AG04450 (cell line): ENCODE data around the gene CYP11A1. TPM values are rescaled to one million over a fixed set of nuclear protein-coding genes. Genes with fewer than 3 reads are reported as not detected.

Source experiments
- CTCF ChIA-PET: fragments of 300-600, 350-600 bp; formaldehyde crosslinking; extraction: SDS; loops from one replicate; lab custom pipeline; 2022; ENCODE audit warnings: antibody characterized with exemption, inconsistent platforms; lab: Charles Lee
- POLR2A ChIA-PET: fragments of 350-600 bp; formaldehyde crosslinking; extraction: SDS; loops from one replicate; lab custom pipeline; 2021; ENCODE audit warnings: antibody characterized with exemption, inconsistent platforms; lab: Yijun Ruan, JAX
- DNase-seq: peaks from one replicate; pipeline ENCODE4 v3.0.0-alpha.2; 2011; ENCODE audit warnings: low read depth, low spot score
- H3K27ac ChIP-seq: one replicate; pipeline ENCODE4 v1.5.1; 2012; ENCODE audit warnings: low read depth, low read length, control low read depth
- H3K27me3 ChIP-seq: one replicate; pipeline ENCODE4 v1.6.0; 2012; ENCODE audit warnings: low read length; ENCODE audit not compliant: control insufficient read depth, insufficient read depth
- H3K4me3 ChIP-seq: 2 replicates; pipeline ENCODE4 v1.5.1; 2011; ENCODE audit warnings: mild to moderate bottlenecking, low read depth, low read length, control low read depth
- H3K9me3 ChIP-seq: 2 replicates; pipeline ENCODE4 v1.5.1; 2012; ENCODE audit warnings: low read length; ENCODE audit not compliant: control insufficient read depth, insufficient read depth
- polyA plus RNA-seq: library from polyadenylated mRNA; depleted of rRNA; stranded (reverse); fragments of >200 nt; gene quantifications from 2 replicates; pipeline ENCODE4 v1.2.3, GENCODE V29; 2011
- TF ChIP-seq, protein P1 (sequence below): IDR thresholded peaks from 2 replicates; pipeline ENCODE4 v1.5.1; 2011; ENCODE audit warnings: low read depth, low read length, control low read depth, inconsistent platforms

Gene CYP11A1
- polyA plus RNA-seq, 1 experiment, result 0.14 TPM

DNA sequence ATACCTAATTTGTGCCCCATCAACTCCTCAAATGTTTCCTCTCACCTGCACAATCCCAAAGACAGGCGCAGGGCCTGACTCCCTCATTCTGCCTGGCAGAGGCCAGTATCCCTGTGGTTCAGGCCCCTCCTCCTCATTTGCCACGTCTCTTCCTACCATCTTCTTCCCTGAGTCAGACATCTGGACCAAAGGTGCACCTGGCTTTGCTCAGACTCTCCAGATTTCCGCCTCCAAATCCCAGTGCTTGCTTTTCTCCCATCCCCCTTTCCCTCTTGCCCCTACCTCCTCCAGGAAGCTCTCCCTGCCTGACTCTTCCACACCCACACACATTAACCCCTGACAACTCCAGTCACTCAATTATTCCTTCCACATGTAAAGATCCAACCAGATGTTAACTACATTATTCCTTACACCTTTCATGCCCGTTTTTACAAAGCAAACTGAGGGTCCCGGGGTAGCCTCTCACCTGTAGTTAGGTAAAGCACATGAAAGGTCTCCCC is 46.7 kb upstream of the CYP11A1 start:
- Histone ChIP-seq H3K4me3 (no peak overlapping the region), H3K9me3 (no peaks in the 10 kb centered on the region), H3K27me3 (no peaks in the 10 kb centered on the region), H3K27ac (no peak overlapping the region)
- DNase-seq, result no peak
- TF ChIP-seq, protein P1, sequence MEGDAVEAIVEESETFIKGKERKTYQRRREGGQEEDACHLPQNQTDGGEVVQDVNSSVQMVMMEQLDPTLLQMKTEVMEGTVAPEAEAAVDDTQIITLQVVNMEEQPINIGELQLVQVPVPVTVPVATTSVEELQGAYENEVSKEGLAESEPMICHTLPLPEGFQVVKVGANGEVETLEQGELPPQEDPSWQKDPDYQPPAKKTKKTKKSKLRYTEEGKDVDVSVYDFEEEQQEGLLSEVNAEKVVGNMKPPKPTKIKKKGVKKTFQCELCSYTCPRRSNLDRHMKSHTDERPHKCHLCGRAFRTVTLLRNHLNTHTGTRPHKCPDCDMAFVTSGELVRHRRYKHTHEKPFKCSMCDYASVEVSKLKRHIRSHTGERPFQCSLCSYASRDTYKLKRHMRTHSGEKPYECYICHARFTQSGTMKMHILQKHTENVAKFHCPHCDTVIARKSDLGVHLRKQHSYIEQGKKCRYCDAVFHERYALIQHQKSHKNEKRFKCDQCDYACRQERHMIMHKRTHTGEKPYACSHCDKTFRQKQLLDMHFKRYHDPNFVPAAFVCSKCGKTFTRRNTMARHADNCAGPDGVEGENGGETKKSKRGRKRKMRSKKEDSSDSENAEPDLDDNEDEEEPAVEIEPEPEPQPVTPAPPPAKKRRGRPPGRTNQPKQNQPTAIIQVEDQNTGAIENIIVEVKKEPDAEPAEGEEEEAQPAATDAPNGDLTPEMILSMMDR, result no peak
- POLR2A ChIA-PET, result no interaction called here
- CTCF ChIA-PET, result no interaction called here

DNA sequence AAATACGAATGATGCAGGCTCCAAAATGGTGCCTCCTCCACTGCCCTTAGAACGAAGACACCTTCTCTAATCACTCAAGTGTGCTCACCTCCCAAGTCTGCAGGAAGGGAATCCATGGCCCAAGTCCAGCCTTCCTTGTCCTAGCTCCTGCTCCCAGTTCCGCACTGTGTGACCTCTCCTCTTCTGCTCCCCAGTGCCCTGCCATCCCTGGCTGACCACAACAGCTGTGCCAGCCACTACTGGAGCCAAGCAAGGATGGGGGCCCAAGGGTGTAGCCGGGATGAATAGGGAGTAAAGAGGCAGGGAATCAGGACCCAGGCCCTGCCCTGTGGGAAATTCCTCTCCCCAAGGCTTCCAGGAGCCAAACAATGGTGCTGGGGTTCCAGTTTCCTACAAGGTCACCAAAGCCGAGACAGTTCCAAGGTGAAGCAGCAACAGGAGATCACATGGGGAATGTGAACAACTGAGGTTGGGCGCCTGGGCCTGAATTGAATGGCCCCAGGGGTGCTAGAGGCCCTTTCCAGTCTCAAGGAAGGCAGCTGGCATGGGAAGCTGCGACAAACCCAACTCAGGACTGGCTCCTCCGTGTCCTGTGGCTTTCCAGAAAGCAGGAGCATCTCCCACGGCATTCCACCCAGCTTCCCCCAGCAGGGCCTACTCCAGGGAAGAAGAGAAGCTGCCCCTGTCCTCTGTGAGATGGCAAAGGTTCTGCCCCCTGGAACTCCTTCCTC is 46.1 kb upstream of the CYP11A1 start:
- TF ChIP-seq, protein P1, result no peak
- ChIA-PET POLR2A (no interaction called here), CTCF (no interaction called here)

DNA sequence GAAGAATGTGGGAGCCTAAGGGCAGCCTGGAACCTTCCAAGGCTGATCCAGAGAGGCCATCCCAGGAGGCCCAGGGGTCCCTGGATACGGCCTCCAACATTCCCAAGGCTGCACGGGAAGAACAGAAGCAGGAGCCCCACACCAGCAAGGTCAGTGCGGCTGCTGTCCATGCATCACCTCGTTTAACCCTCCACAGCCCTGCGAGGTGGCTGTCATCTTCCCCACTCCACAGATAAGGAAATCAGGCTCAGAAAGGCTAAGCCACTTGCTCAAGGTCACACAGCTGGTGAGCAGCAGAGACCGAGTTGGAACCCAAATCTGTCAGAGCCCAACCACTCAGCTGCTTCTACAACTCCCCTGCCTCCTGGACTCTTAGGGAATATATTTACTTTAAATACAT is 44.7 kb upstream of the CYP11A1 start:
- Histone ChIP-seq H3K27ac (no peak overlapping the region), H3K4me3 (no peak overlapping the region), H3K27me3 (no peaks in the 10 kb centered on the region), H3K9me3 (no peaks in the 10 kb centered on the region)
- ChIA-PET CTCF (interaction anchor here (0.7 kb wide), 1 partner anchor 27 kb away, joined by 3 read pairs; no protein-coding TSS in a partner anchor), POLR2A (no interaction called here)
- DNase-seq, result no peak
- TF ChIP-seq, protein P1, result no peak

More for the DNA sequence above, 46.1 kb upstream of the CYP11A1 start:
- H3K4me3 ChIP-seq, result no peak overlapping the region
- no peaks in the 10 kb centered on the region for H3K9me3 ChIP-seq
- DNase-seq, result no peak
- no peak overlapping the region for H3K27ac ChIP-seq
- H3K27me3 ChIP-seq, result no peaks in the 10 kb centered on the region

DNA sequence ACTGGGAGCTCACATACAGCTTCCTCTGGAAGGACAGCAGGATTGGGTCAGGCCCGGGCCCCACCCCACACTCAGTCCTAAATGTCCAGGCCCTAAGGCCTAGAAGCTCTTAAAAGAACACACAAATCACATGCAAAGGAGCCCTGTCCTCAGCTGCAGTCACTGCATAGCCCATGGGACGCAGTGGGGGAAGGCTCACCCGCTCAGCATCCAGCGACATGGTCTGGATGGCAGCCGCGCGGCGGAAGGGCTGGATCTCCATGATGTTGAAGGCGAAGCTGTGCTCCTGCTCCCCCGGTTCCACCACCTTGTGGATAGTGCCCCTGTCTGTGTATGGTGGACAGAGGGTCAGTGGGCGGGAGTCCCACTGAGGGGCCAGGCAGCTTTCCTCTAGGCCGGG is 44.2 kb upstream of the CYP11A1 start:
- no peak for DNase-seq
- POLR2A ChIA-PET, result no interaction called here
- H3K4me3 ChIP-seq, result no peak overlapping the region
- TF ChIP-seq, protein P1, result no peak
- H3K27me3 ChIP-seq, result no peaks in the 10 kb centered on the region
- H3K9me3 ChIP-seq, result no peaks in the 10 kb centered on the region
- no peak overlapping the region for H3K27ac ChIP-seq
- CTCF ChIA-PET, result interaction anchor here (0.7 kb wide), 1 partner anchor 28 kb away, joined by 3 read pairs; no protein-coding TSS in a partner anchor

DNA sequence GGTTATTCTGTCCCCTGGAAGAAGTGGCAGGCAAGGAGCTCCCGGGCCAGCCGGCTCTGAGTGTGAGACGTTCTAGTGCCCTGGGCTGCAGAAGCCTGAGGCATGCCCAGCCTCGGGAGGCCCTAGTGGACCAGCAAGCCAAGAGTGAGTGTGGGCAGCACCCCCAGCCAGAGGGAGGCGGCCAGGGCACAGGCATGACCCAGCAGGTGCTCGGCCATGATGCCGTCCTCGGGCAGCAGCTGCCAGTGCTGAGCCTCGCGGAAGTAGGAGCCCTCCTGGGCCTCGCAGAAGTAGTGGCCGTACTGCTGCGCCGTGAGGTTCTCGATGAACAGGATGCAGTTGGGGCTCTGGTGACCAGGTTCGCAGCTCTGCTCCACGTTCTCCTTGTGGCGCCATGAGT is 43.1 kb upstream of the CYP11A1 start:
- no peak for DNase-seq
- Histone ChIP-seq H3K9me3 (no peaks in the 10 kb centered on the region), H3K27me3 (no peaks in the 10 kb centered on the region), H3K4me3 (no peak overlapping the region), H3K27ac (no peak overlapping the region)
- POLR2A ChIA-PET, result no interaction called here
- TF ChIP-seq, protein P1, result no peak
- CTCF ChIA-PET, result interaction anchor here (2.2 kb wide), 1 partner anchor 28 kb away, joined by 9 read pairs; no protein-coding TSS in a partner anchor
